NCI-H2081 (cell line): ENCODE data around the gene SSX2IP.
"Not testable (repeated sequence)": the region's sequence is repeated elsewhere in the genome, so short reads cannot be mapped to it uniquely, and the experiment has no call there.

Experiments used
- DNase-seq, 2 experiments: peaks; one replicate each; lab custom pipeline; 2025; lab: John Stamatoyannopoulos, UW

SSX2IP gene

GRCh38 chr1:84690397-84691121 lies at the start of gene SSX2IP:
SSX2IP (minus strand) TSS chr1:84690461; CDS start chr1:84671219, 19,242 bp downstream.
- DNase-seq: peak; percentile 98 to 99

- no peak for DNase-seq
Observed at GRCh38 chr1:84738237-84738636, 48.0 kb upstream of the SSX2IP start.

GRCh38 chr1:84737590-84737989 lies 47.3 kb upstream of the SSX2IP start:
- no peak for DNase-seq

- no peak for DNase-seq
Observed at GRCh38 chr1:84736944-84737343, 46.7 kb upstream of the SSX2IP start.

GRCh38 chr1:84736445-84736844 lies 46.2 kb upstream of the SSX2IP start:
- DNase-seq: no peak

- no peak for DNase-seq
Observed at GRCh38 chr1:84735483-84735882, 45.2 kb upstream of the SSX2IP start.

GRCh38 chr1:84732520-84732919 lies 42.3 kb upstream of the SSX2IP start:
- DNase-seq: no peak

GRCh38 chr1:84731519-84731918 lies 41.3 kb upstream of the SSX2IP start:
- DNase-seq: no peak

GRCh38 chr1:84727711-84728110 lies 37.5 kb upstream of the SSX2IP start:
- not testable (repeated sequence) for DNase-seq

- no peak for DNase-seq
Observed at GRCh38 chr1:84726593-84727499, 36.6 kb upstream of the SSX2IP start.

GRCh38 chr1:84724128-84724860 lies 34.0 kb upstream of the SSX2IP start:
- no peak for DNase-seq

- no peak for DNase-seq
Observed at GRCh38 chr1:84722794-84723193, 32.5 kb upstream of the SSX2IP start.

- DNase-seq: not testable (repeated sequence)
Observed at GRCh38 chr1:84721872-84722271, 31.6 kb upstream of the SSX2IP start.

GRCh38 chr1:84721152-84721551 lies 30.9 kb upstream of the SSX2IP start:
- no peak for DNase-seq

GRCh38 chr1:84720221-84720780 lies 30.0 kb upstream of the SSX2IP start:
- no peak for DNase-seq

- no peak for DNase-seq
Observed at GRCh38 chr1:84719543-84720217, 29.4 kb upstream of the SSX2IP start.

- peak; percentile 38 to 44 for DNase-seq
Observed at GRCh38 chr1:84715342-84716019, 25.2 kb upstream of the SSX2IP start.

- DNase-seq: no peak
Observed at GRCh38 chr1:84712276-84712874, 22.1 kb upstream of the SSX2IP start.

GRCh38 chr1:84711869-84712268 lies 21.6 kb upstream of the SSX2IP start:
- DNase-seq: no peak

- DNase-seq: no peak
Observed at GRCh38 chr1:84711121-84711520, 20.9 kb upstream of the SSX2IP start.
